SU-DHL-6 (cell line): ENCODE measurements around the gene CDCA3.

Experiments
- EZH2phosphoT487 ChIP-seq: fragments of 200-600 bp; sonication (generic), shearing (Covaris generic); conservative IDR thresholded peaks from 2 replicates; pipeline ENCODE4 v1.6.1; 2018; ENCODE audit warnings: mild to moderate bottlenecking, antibody characterized with exemption, low read length, moderate library complexity, mixed read lengths
- TF ChIP-seq, protein P1 (sequence below): fragments of 200-600 bp; sonication (generic); IDR thresholded peaks from one replicate; pipeline ENCODE4 v1.5.1; 2017; ENCODE audit warnings: antibody characterized with exemption, mild to moderate bottlenecking, low read length, moderate library complexity; ENCODE audit not compliant: insufficient read depth, poor library complexity, severe bottlenecking

DNA sequence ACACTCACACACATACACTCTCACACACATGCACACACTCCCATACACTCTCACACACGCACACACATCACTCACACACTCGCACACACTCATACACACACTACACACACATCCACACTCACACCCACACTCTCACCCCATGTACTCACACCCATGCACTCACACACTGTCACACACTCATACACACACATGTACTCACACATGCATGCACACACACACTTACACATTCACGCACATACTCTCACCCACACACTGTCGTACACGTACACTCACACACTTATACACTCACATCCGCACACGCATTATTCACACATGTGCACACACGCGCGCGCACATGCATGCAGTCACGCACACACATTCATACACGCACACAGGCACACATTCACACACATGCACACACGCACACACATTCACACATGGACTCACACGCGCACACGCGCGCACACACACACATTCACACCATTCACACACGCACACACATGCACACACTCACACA lies 33.4 kb downstream of the CDCA3 start:
- TF ChIP-seq, protein P1, sequence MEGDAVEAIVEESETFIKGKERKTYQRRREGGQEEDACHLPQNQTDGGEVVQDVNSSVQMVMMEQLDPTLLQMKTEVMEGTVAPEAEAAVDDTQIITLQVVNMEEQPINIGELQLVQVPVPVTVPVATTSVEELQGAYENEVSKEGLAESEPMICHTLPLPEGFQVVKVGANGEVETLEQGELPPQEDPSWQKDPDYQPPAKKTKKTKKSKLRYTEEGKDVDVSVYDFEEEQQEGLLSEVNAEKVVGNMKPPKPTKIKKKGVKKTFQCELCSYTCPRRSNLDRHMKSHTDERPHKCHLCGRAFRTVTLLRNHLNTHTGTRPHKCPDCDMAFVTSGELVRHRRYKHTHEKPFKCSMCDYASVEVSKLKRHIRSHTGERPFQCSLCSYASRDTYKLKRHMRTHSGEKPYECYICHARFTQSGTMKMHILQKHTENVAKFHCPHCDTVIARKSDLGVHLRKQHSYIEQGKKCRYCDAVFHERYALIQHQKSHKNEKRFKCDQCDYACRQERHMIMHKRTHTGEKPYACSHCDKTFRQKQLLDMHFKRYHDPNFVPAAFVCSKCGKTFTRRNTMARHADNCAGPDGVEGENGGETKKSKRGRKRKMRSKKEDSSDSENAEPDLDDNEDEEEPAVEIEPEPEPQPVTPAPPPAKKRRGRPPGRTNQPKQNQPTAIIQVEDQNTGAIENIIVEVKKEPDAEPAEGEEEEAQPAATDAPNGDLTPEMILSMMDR: no peak
- no peak for TF ChIP-seq EZH2phosphoT487
